KMS-11 (cell line): ENCODE results near the gene NT5DC1.

Source experiments
- H2AFZ ChIP-seq: fragments of 200-600 bp; sonication (generic); 2 replicates; pipeline ENCODE4 v1.6.1; 2016; ENCODE audit warnings: antibody characterized with exemption, mixed run types, low read depth
- H3K27ac ChIP-seq: fragments of 200-600 bp; sonication (generic); 2 replicates; pipeline ENCODE4 v1.6.1; 2016; ENCODE audit warnings: mild to moderate bottlenecking, mixed run types
- H3K27me3 ChIP-seq: fragments of 200-600 bp; sonication (generic); 2 replicates; pipeline ENCODE4 v1.6.1; 2017; ENCODE audit warnings: mild to moderate bottlenecking, low read depth, mixed run types, moderate library complexity; ENCODE audit not compliant: insufficient read depth
- H3K36me3 ChIP-seq: fragments of 200-600 bp; sonication (generic); 2 replicates; pipeline ENCODE4 v1.6.1; 2017; ENCODE audit warnings: mild to moderate bottlenecking, mixed run types; ENCODE audit not compliant: insufficient read depth
- H3K4me1 ChIP-seq: fragments of 200-600 bp; sonication (generic); 2 replicates; pipeline ENCODE4 v1.6.1; 2016; ENCODE audit warnings: mild to moderate bottlenecking, low read depth, mixed run types; ENCODE audit not compliant: poor library complexity, severe bottlenecking
- H3K4me2 ChIP-seq: fragments of 200-600 bp; sonication (generic); 2 replicates; pipeline ENCODE4 v1.7.0; 2016; ENCODE audit warnings: mild to moderate bottlenecking, mixed run types
- H3K4me3 ChIP-seq: fragments of 200-600 bp; sonication (generic); IDR thresholded peaks from 2 replicates; pipeline ENCODE4 v1.6.1; 2017; ENCODE audit warnings: low read depth, low read length, mixed read lengths; ENCODE audit not compliant: insufficient read depth
- H3K79me2 ChIP-seq: fragments of 200-600 bp; sonication (generic); 2 replicates; pipeline ENCODE4 v1.6.1; 2016; ENCODE audit warnings: low read depth, mixed run types; ENCODE audit not compliant: insufficient read depth
- H3K9ac ChIP-seq: fragments of 200-600 bp; sonication (generic); 2 replicates; pipeline ENCODE4 v1.6.1; 2016; ENCODE audit warnings: mild to moderate bottlenecking, mixed run types
- H4K20me1 ChIP-seq: fragments of 200-600 bp; sonication (generic); 2 replicates; pipeline ENCODE4 v1.6.1; 2016; ENCODE audit warnings: mild to moderate bottlenecking, mixed run types; ENCODE audit not compliant: insufficient read depth
- CTCF ChIP-seq: fragments of 200-600 bp; sonication (generic); conservative IDR thresholded peaks from 2 replicates; pipeline ENCODE4 v1.6.1; 2017; ENCODE audit warnings: low read depth, mild to moderate bottlenecking, antibody characterized with exemption, low read length, moderate library complexity, mixed read lengths

NT5DC1 gene

GRCh38 chr6:116277124-116277523 lies 176.5 kb downstream of the NT5DC1 start:
- peaks cover 27% of the 10 kb centered on the region for H3K4me1 ChIP-seq
- peaks cover 32% of the 10 kb centered on the region for H3K79me2 ChIP-seq
- H3K9ac ChIP-seq = no peak overlapping the region
- no peak overlapping the region for H3K27ac ChIP-seq
- H3K36me3 ChIP-seq = no peaks in the 10 kb centered on the region
- no peak for TF ChIP-seq CTCF
- H4K20me1 ChIP-seq = no peaks in the 10 kb centered on the region
- H3K4me3 ChIP-seq = no peak overlapping the region
- H3K27me3 ChIP-seq = no peaks in the 10 kb centered on the region
- peak overlapping the region; percentile 76 for H3K4me2 ChIP-seq
- H2AFZ ChIP-seq = no peak overlapping the region

- H3K4me3 ChIP-seq = no peak overlapping the region
- no peak overlapping the region for H2AFZ ChIP-seq
- H4K20me1 ChIP-seq = no peaks in the 10 kb centered on the region
- no peaks in the 10 kb centered on the region for H3K27me3 ChIP-seq
- peak overlapping the region; percentile 76 for H3K4me2 ChIP-seq
- H3K9ac ChIP-seq = peak overlapping the region; percentile 92; the same call in 1 of the 2 replicates
- peaks cover 27% of the 10 kb centered on the region for H3K4me1 ChIP-seq
- no peak for TF ChIP-seq CTCF
- H3K79me2 ChIP-seq = peaks cover 32% of the 10 kb centered on the region
- no peaks in the 10 kb centered on the region for H3K36me3 ChIP-seq
- no peak overlapping the region; the same call in 1 of the 2 replicates for H3K27ac ChIP-seq
Measured at GRCh38 chr6:116278481-116278829, 177.8 kb downstream of the NT5DC1 start.

- no peak overlapping the region for H3K4me3 ChIP-seq
- no peaks in the 10 kb centered on the region for H3K27me3 ChIP-seq
- H4K20me1 ChIP-seq = no peaks in the 10 kb centered on the region
- no peaks in the 10 kb centered on the region for H3K36me3 ChIP-seq
- H3K27ac ChIP-seq = peak overlapping the region; percentile 93
- peak overlapping the region; percentile 76 for H3K4me2 ChIP-seq
- peak overlapping the region; percentile 78; the same call in 1 of the 2 replicates for H2AFZ ChIP-seq
- H3K79me2 ChIP-seq = peaks cover 32% of the 10 kb centered on the region
- H3K4me1 ChIP-seq = peaks cover 27% of the 10 kb centered on the region
- TF ChIP-seq CTCF = no peak
- H3K9ac ChIP-seq = peak overlapping the region; percentile 92
Measured at GRCh38 chr6:116278854-116279231, 178.2 kb downstream of the NT5DC1 start.

- Histone ChIP-seq H3K79me2 (peaks cover 32% of the 10 kb centered on the region), H3K27ac (peak within 1 kb of the TSS; percentile 93)
- no peak for TF ChIP-seq CTCF
Measured at GRCh38 chr6:116279232-116280160, 178.8 kb downstream of the NT5DC1 start, which contains the start of gene TSPYL1. Gene TSPYL1 (minus strand): TSS chr6:116279930. CDS start chr6:116279830, 100 bp downstream.

More at GRCh38 chr6:116279232-116280160, 178.8 kb downstream of the NT5DC1 start, which contains the start of gene TSPYL1:
- Histone ChIP-seq H3K4me2 (peak within 1 kb of the TSS; percentile 92), H3K4me3 (no peak within 1 kb of the TSS), H3K27me3 (no peaks in the 10 kb centered on the region), H3K4me1 (peaks cover 27% of the 10 kb centered on the region), H3K9ac (peak within 1 kb of the TSS; percentile 92), H3K36me3 (no peaks in the 10 kb centered on the region), H4K20me1 (no peaks in the 10 kb centered on the region), H2AFZ (peak within 1 kb of the TSS; percentile 78)
